Trophoblast cell (in vitro differentiated cells and primary cell): ENCODE results near the gene DNAH2.

Source experiments
- DNase-seq, 2 donors: peaks; one replicate each; pipeline ENCODE4 v3.0.0-alpha.2; 2016
- H2AFZ ChIP-seq: 2 replicates; pipeline ENCODE4 v1.6.1; 2013; ENCODE audit warnings: low read length, moderate library complexity, mild to moderate bottlenecking; ENCODE audit not compliant: insufficient read depth, poor library complexity
- H2AK5ac ChIP-seq: 2 replicates; pipeline ENCODE4 v1.6.1; 2013; ENCODE audit warnings: mild to moderate bottlenecking, low read length
- H2BK120ac ChIP-seq: 2 replicates; pipeline ENCODE4 v1.6.1; 2013; ENCODE audit warnings: low read length, mild to moderate bottlenecking, moderate library complexity; ENCODE audit not compliant: insufficient read depth, poor library complexity
- H2BK12ac ChIP-seq: 2 replicates; pipeline ENCODE4 v1.6.1; 2013; ENCODE audit warnings: mild to moderate bottlenecking, low read length, moderate library complexity
- H2BK5ac ChIP-seq: 2 replicates; pipeline ENCODE4 v1.6.1; 2013; ENCODE audit warnings: low read length, low read depth, moderate library complexity, mild to moderate bottlenecking; ENCODE audit not compliant: poor library complexity
- H3K14ac ChIP-seq: 2 replicates; pipeline ENCODE4 v1.6.1; 2013; ENCODE audit warnings: mild to moderate bottlenecking, low read length
- H3K18ac ChIP-seq: 2 replicates; pipeline ENCODE4 v1.6.1; 2013; ENCODE audit warnings: mild to moderate bottlenecking, low read length
- H3K23ac ChIP-seq: 2 replicates; pipeline ENCODE4 v1.6.1; 2013; ENCODE audit warnings: low read length
- H3K27ac ChIP-seq: 2 replicates; pipeline ENCODE4 v1.5.1; 2013; ENCODE audit warnings: low read depth, mild to moderate bottlenecking, inconsistent platforms, low read length, moderate library complexity
- H3K27me3 ChIP-seq: 2 replicates; pipeline ENCODE4 v1.6.1; 2013; ENCODE audit warnings: inconsistent platforms, mild to moderate bottlenecking, low read length, moderate library complexity; ENCODE audit not compliant: insufficient read depth
- H3K36me3 ChIP-seq, 2 experiments: 1 replicate in 1 of 2; 2 replicates in 1 of 2; pipeline ENCODE4 v1.6.1; 2013; ENCODE audit warnings: low read length in 2 of 2, mild to moderate bottlenecking in 2 of 2, moderate library complexity in 1 of 2; ENCODE audit not compliant: insufficient read depth in 2 of 2, control insufficient read depth in 1 of 2
- H3K4ac ChIP-seq: 2 replicates; pipeline ENCODE4 v1.6.1; 2013; ENCODE audit warnings: low read depth, mild to moderate bottlenecking, low read length, moderate library complexity
- H3K4me1 ChIP-seq, 2 experiments: 1 replicate in 1 of 2; 2 replicates in 1 of 2; pipeline ENCODE4 v1.6.1; 2013; ENCODE audit warnings: low read length in 2 of 2, mild to moderate bottlenecking in 2 of 2, moderate library complexity in 1 of 2; ENCODE audit not compliant: insufficient read depth in 2 of 2, control insufficient read depth in 1 of 2
- H3K4me2 ChIP-seq: 2 replicates; pipeline ENCODE4 v1.6.1; 2013; ENCODE audit warnings: inconsistent platforms, mild to moderate bottlenecking, low read length, moderate library complexity
- H3K4me3 ChIP-seq: 2 replicates; pipeline ENCODE4 v1.5.1; 2013; ENCODE audit warnings: mild to moderate bottlenecking, low read depth, low read length, inconsistent platforms
- H3K79me1 ChIP-seq: one replicate; pipeline ENCODE4 v1.6.1; 2013; ENCODE audit warnings: low read length
- H3K79me2 ChIP-seq: 2 replicates; pipeline ENCODE4 v1.6.1; 2013; ENCODE audit warnings: low read length, mild to moderate bottlenecking; ENCODE audit not compliant: control insufficient read depth, insufficient read depth, poor library complexity
- H3K9ac ChIP-seq: 2 replicates; pipeline ENCODE4 v1.6.1; 2013; ENCODE audit warnings: mild to moderate bottlenecking, low read length
- H3K9me3 ChIP-seq: 2 replicates; pipeline ENCODE4 v1.6.1; 2013; ENCODE audit warnings: low read depth, mild to moderate bottlenecking, control low read depth, inconsistent platforms, low read length; ENCODE audit not compliant: insufficient read depth
- H4K12ac ChIP-seq: 2 replicates; pipeline ENCODE4 v1.6.1; 2013; ENCODE audit warnings: low read depth, mild to moderate bottlenecking, low read length, moderate library complexity
- H4K8ac ChIP-seq: 2 replicates; pipeline ENCODE4 v1.6.1; 2013; ENCODE audit warnings: low read depth, mild to moderate bottlenecking, low read length, moderate library complexity
- H4K91ac ChIP-seq: one replicate; pipeline ENCODE4 v1.6.1; 2013; ENCODE audit warnings: low read depth, mild to moderate bottlenecking, low read length, moderate library complexity
- WGBS: extraction: QIAGEN DNeasy Blood & Tissue Kit; methylation state at CpG from one replicate; pipeline ENCODE4 v1.1.7; 2013; ENCODE audit warnings: missing lambda C conversion rate; ENCODE audit not compliant: insufficient read length, insufficient coverage; ENCODE audit errors: extremely low coverage; 5-methylcytosine and 5-hydroxymethylcytosine counted together

DNAH2 gene

GRCh38 chr17:7740481-7741001 is 23.0 kb downstream of the DNAH2 start:
- Histone ChIP-seq H4K8ac (no peak overlapping the region), H2BK12ac (no peak overlapping the region), H3K36me3 (no peaks in the 10 kb centered on the region), H3K4me3 (no peak overlapping the region), H3K14ac (no peak overlapping the region), H3K79me2 (no peaks in the 10 kb centered on the region), H3K4me2 (no peak overlapping the region), H3K27me3 (peaks cover 8% of the 10 kb centered on the region), H3K18ac (no peak overlapping the region), H4K91ac (no peak overlapping the region), H3K27ac (no peak overlapping the region), H2AK5ac (no peak overlapping the region), H3K4ac (no peak overlapping the region), H3K79me1 (no peaks in the 10 kb centered on the region), H3K23ac (no peak overlapping the region), H2AFZ (no peak overlapping the region), H2BK120ac (no peak overlapping the region), H3K9me3 (peaks cover 3% of the 10 kb centered on the region), H4K12ac (no peak overlapping the region), H3K4me1 (no peaks in the 10 kb centered on the region), H3K9ac (no peak overlapping the region), H2BK5ac (no peak overlapping the region)
- DNase-seq = no peak
- no CpG with 5 or more reads among the region's 42 CpGs for WGBS

- no CpG with 5 or more reads among the region's 10 CpGs for WGBS
- Histone ChIP-seq H3K27ac (no peak overlapping the region), H3K9me3 (peaks cover 2% of the 10 kb centered on the region), H3K36me3 (no peaks in the 10 kb centered on the region), H3K4me3 (no peak overlapping the region), H4K12ac (no peak overlapping the region), H3K23ac (no peak overlapping the region), H4K8ac (no peak overlapping the region), H2BK120ac (no peak overlapping the region), H2BK5ac (no peak overlapping the region), H3K4me2 (no peak overlapping the region), H2AFZ (no peak overlapping the region), H3K27me3 (no peaks in the 10 kb centered on the region), H4K91ac (no peak overlapping the region), H3K4ac (no peak overlapping the region), H3K14ac (no peak overlapping the region), H3K79me2 (no peaks in the 10 kb centered on the region), H2BK12ac (no peak overlapping the region), H3K79me1 (no peaks in the 10 kb centered on the region), H3K4me1 (no peaks in the 10 kb centered on the region), H3K18ac (no peak overlapping the region), H2AK5ac (no peak overlapping the region), H3K9ac (no peak overlapping the region)
- DNase-seq = no peak
These were observed 25.2 kb downstream of the DNAH2 start for GRCh38 chr17:7742729-7743128.

GRCh38 chr17:7744416-7744815 is 26.9 kb downstream of the DNAH2 start:
- Histone ChIP-seq H4K12ac (no peak overlapping the region), H3K4me1 (peaks cover 0 to 7% of the 10 kb centered on the region in 2 experiments), H2BK5ac (no peak overlapping the region), H3K14ac (no peak overlapping the region), H3K27me3 (no peaks in the 10 kb centered on the region), H3K18ac (no peak overlapping the region), H2BK12ac (no peak overlapping the region), H3K9ac (no peak overlapping the region), H3K9me3 (no peaks in the 10 kb centered on the region), H2BK120ac (no peak overlapping the region), H2AK5ac (no peak overlapping the region), H3K36me3 (no peaks in the 10 kb centered on the region), H4K8ac (no peak overlapping the region), H3K4me3 (no peak overlapping the region), H4K91ac (no peak overlapping the region), H3K4me2 (no peak overlapping the region), H3K27ac (no peak overlapping the region), H3K79me2 (no peaks in the 10 kb centered on the region), H3K4ac (no peak overlapping the region), H3K79me1 (peaks cover 3% of the 10 kb centered on the region), H2AFZ (no peak overlapping the region), H3K23ac (no peak overlapping the region)
- no peak for DNase-seq
- no CpG with 5 or more reads among the region's 8 CpGs for WGBS

- no peak overlapping the region for H4K8ac ChIP-seq
- H3K4ac ChIP-seq = no peak overlapping the region
- H2BK120ac ChIP-seq = no peak overlapping the region
- no CpG with 5 or more reads among the region's 7 CpGs for WGBS
- H3K79me2 ChIP-seq = no peaks in the 10 kb centered on the region
- H4K91ac ChIP-seq = no peak overlapping the region
- H3K9me3 ChIP-seq = peaks cover 2% of the 10 kb centered on the region
- H4K12ac ChIP-seq = no peak overlapping the region
- H3K14ac ChIP-seq = no peak overlapping the region
- no peak overlapping the region for H2AFZ ChIP-seq
- H2BK5ac ChIP-seq = no peak overlapping the region
- peaks cover 3% of the 10 kb centered on the region for H3K79me1 ChIP-seq
- H2BK12ac ChIP-seq = no peak overlapping the region
- H3K27ac ChIP-seq = no peak overlapping the region
- H3K18ac ChIP-seq = no peak overlapping the region
- peaks cover 0 to 7% of the 10 kb centered on the region in 2 experiments for H3K4me1 ChIP-seq
- no peak overlapping the region for H2AK5ac ChIP-seq
- H3K27me3 ChIP-seq = no peaks in the 10 kb centered on the region
- no peak overlapping the region for H3K23ac ChIP-seq
- H3K4me3 ChIP-seq = no peak overlapping the region
- H3K36me3 ChIP-seq = no peaks in the 10 kb centered on the region
- no peak overlapping the region for H3K9ac ChIP-seq
- H3K4me2 ChIP-seq = no peak overlapping the region
- peak; percentile 66 to 75 for DNase-seq
These were observed 28.4 kb downstream of the DNAH2 start for GRCh38 chr17:7745748-7746470.
